Activated naive CD4-positive, alpha-beta T cell treated with anti-CD3 and anti-CD28 coated beads, Interleukin-2, amount 50 U/mL, for 24 hours (primary cell): ENCODE results near the gene CRMP1.

Experiments
- H3K27ac Mint-ChIP-seq: one replicate; pipeline ENCODE4 v1.8.0; 2021; ENCODE audit warnings: mild to moderate bottlenecking, mixed read lengths
- H3K27me3 Mint-ChIP-seq: one replicate; pipeline ENCODE4 v1.8.0; 2021; ENCODE audit warnings: mixed read lengths
- H3K36me3 Mint-ChIP-seq: one replicate; pipeline ENCODE4 v1.8.0; 2021; ENCODE audit warnings: mixed read lengths
- H3K4me1 Mint-ChIP-seq: one replicate; pipeline ENCODE4 v1.8.0; 2021; ENCODE audit warnings: mixed read lengths
- H3K4me3 Mint-ChIP-seq: one replicate; pipeline ENCODE4 v1.8.0; 2021; ENCODE audit warnings: mild to moderate bottlenecking, mixed read lengths
- H3K9me3 Mint-ChIP-seq: one replicate; pipeline ENCODE4 v1.8.0; 2021; ENCODE audit warnings: mixed read lengths

Gene CRMP1

DNA sequence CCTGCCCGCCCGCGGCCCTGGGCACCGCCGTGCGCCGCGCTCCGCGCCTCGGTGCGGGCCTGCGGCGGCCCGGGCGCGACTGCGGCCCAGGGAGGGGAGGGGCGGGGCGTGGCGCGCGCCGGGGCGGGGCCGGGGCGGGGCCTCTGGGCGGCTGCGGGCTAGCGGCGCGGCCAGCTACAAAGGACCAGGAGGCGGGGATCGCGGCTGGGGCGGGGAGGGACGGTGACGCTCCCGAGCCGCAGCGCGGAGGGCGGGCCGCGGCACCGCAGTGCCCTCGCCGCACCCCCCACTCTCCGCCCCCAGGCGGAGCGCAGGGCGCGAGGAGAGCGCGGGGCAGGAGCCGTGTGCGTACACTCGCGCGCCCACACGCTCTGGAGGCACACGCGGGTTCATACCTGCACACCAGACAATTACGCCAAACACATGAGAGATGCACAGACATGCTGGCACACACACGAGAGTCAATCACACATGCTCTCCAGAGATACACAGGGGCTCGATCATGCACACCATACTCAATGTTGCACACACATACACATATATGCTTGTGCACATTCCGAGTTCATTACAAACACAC is at the start of gene CRMP1:
Gene CRMP1 (minus strand): TSS at position 83 of the 577 bp plus-strand sequence. CDS start 117 bp downstream, outside the sequence.
- no peaks in the 10 kb centered on the region for H3K4me1 Mint-ChIP-seq
- H3K9me3 Mint-ChIP-seq, result peaks cover 6% of the 10 kb centered on the region
- peaks cover 32% of the 10 kb centered on the region for H3K27me3 Mint-ChIP-seq
- no peak within 1 kb of the TSS for H3K27ac Mint-ChIP-seq
- no peaks in the 10 kb centered on the region for H3K36me3 Mint-ChIP-seq
- H3K4me3 Mint-ChIP-seq, result no peak within 1 kb of the TSS

- Mint-ChIP-seq H3K9me3 (no peaks in the 10 kb centered on the region), H3K36me3 (no peaks in the 10 kb centered on the region), H3K4me1 (no peaks in the 10 kb centered on the region), H3K27me3 (peaks cover 5% of the 10 kb centered on the region), H3K27ac (no peak overlapping the region), H3K4me3 (no peak overlapping the region)
Observed at GRCh38 chr4:5941601-5942000, 48.7 kb upstream of the CRMP1 start.

DNA sequence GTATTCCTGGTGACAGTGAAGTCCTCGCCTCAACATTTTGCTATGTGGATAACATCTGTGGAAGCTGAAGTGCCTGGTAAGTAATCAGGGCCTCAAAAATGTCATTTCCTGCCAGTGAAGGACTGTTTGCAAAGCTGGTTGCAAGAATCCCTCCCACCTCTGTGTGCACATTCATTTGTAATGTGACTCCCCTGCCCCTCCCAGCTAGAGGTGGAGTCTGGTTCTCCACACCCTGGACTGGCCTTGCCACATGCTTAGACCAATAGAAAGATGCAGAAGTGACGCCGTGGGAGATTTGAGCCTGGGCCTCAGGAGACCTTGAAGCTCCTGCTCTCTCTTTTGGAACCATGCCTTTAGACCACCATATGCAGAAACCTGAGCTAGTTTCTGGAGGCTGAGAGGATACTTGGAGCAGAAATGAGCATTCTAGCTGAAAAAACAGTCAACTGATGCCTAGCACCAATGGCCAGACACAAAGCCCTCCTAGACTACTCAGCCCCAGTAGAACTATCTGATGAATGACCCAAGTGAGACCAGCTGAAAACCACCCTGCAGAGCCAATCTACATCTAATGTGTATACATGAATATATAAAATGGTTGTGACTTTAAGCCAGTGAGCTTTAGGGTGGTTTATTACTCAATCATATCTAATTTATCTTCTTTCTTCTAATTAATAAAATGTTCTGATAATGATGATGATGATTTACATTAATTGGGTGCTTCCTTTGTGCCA is 47.8 kb upstream of the CRMP1 start:
- H3K9me3 Mint-ChIP-seq, result no peaks in the 10 kb centered on the region
- no peaks in the 10 kb centered on the region for H3K4me1 Mint-ChIP-seq
- no peaks in the 10 kb centered on the region for H3K36me3 Mint-ChIP-seq

DNA sequence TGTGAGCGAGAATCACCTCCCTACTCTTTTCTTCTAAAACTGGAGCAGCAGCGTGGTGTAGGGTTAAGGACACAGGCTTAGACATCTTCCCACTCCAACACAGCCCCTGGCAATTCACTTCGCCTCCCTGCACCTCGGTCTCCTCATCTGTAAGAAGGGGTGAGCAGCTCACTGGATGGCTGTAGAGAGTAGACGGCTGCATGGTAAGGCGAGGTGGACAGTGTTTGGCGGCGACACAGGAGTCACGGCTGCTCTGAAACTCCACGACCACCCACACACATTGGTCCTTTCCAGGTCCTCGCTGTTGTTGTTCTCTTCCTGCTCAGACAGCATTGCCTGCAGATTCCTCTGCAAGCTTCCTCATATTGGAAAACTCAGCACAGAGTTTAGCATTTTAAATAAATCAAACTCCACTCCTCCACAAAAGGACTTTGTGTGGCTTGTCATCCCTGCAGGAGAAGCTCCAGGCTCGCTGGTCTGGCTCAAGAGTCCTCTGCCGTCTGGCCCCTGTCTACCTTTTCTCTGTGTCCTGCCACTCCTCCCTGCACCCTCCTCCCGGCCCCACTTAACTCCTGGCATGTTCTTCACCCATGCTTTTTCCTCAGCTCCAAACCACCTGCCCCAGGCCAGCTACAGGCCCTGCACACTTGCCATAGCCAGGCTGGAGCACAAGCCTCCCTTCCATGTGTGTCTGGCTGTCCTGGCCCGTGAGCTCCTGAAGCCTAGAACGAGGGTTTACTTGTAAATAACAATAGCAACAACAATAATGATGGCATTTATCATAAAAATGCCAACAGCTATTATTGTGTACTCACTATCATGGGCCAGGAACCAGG is 41.3 kb upstream of the CRMP1 start:
- Mint-ChIP-seq H3K9me3 (no peaks in the 10 kb centered on the region), H3K27ac (no peak overlapping the region), H3K4me3 (no peak overlapping the region), H3K4me1 (no peaks in the 10 kb centered on the region), H3K36me3 (no peaks in the 10 kb centered on the region), H3K27me3 (peaks cover 4% of the 10 kb centered on the region)

More for the DNA sequence above, 47.8 kb upstream of the CRMP1 start:
- Mint-ChIP-seq H3K27ac (no peak overlapping the region), H3K27me3 (peaks cover 4% of the 10 kb centered on the region), H3K4me3 (no peak overlapping the region)

GRCh38 chr4:5933116-5933515 is 40.2 kb upstream of the CRMP1 start:
- Mint-ChIP-seq H3K36me3 (no peaks in the 10 kb centered on the region), H3K4me3 (no peak overlapping the region), H3K27ac (no peak overlapping the region)

GRCh38 chr4:5932035-5932568 is 39.2 kb upstream of the CRMP1 start:
- Mint-ChIP-seq H3K4me3 (no peak overlapping the region), H3K27ac (no peak overlapping the region), H3K9me3 (no peaks in the 10 kb centered on the region), H3K27me3 (peaks cover 6% of the 10 kb centered on the region), H3K36me3 (no peaks in the 10 kb centered on the region), H3K4me1 (no peaks in the 10 kb centered on the region)

More at GRCh38 chr4:5933116-5933515, 40.2 kb upstream of the CRMP1 start:
- no peaks in the 10 kb centered on the region for H3K9me3 Mint-ChIP-seq
- peaks cover 4% of the 10 kb centered on the region for H3K27me3 Mint-ChIP-seq
- no peaks in the 10 kb centered on the region for H3K4me1 Mint-ChIP-seq

DNA sequence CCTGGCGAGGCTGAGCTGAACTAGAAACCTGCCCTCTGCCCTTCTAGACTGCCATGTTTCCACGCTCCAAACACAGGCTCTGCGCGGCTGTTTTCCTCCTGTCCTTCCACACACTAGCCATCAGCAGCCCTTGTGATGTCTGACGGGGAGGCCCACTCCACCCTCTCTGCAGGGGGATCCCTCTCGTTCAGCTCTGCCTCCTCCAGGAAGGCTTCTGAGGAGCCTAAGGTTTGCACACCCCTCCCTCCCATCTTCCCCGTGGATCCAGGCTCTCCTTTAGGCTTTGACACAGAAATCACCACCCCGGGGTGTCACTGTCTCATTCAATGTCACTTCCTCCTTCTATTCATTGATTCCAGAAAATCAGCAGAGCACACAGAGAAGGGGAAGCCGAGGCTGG is 38.6 kb upstream of the CRMP1 start:
- Mint-ChIP-seq H3K9me3 (no peaks in the 10 kb centered on the region), H3K27ac (no peak overlapping the region), H3K27me3 (peaks cover 6% of the 10 kb centered on the region), H3K4me1 (no peaks in the 10 kb centered on the region), H3K36me3 (no peaks in the 10 kb centered on the region), H3K4me3 (no peak overlapping the region)

DNA sequence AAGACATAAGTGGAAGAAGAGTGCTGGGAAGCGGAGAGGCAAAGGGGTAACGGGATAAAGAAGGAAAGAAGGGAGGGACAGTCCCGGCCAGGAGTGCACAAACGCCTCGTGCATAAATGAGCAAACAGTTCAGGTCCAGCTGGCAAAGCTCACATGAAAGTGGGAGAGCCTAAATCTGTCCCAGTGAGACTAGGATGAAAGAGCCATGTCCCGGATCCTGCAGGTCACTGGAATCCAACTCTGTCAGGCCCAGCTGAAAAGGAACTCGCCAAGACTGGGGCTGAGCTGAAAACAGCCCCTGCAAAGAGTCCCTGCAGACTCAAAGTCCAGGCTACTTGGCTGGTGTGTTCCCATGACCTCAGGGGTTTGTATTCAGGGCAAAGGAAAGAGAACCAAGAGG is 38.0 kb upstream of the CRMP1 start:
- Mint-ChIP-seq H3K9me3 (no peaks in the 10 kb centered on the region), H3K27me3 (peaks cover 6% of the 10 kb centered on the region), H3K36me3 (no peaks in the 10 kb centered on the region), H3K4me1 (no peaks in the 10 kb centered on the region), H3K4me3 (no peak overlapping the region), H3K27ac (no peak overlapping the region)

DNA sequence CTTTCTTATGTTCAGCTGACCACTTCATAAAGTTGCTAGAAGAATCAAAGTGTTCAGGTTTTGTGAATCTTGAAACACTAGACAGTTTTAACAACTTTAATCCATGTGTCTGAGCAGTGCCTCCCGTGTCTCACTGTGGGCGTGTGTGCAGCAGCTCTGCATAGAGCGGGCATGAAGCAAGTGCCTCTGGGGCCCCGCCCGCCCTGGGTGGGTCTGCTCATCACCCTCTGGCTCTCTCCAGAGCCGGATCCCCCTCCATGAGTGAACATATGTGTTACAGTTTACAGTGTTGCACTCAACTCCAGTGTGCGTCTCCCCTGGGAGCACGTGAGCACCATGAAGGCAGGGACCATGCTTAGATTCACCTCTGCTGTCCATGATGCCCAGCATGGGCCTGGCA is 37.6 kb upstream of the CRMP1 start:
- Mint-ChIP-seq H3K27me3 (peaks cover 6% of the 10 kb centered on the region), H3K4me1 (no peaks in the 10 kb centered on the region), H3K36me3 (no peaks in the 10 kb centered on the region), H3K4me3 (no peak overlapping the region), H3K9me3 (no peaks in the 10 kb centered on the region), H3K27ac (no peak overlapping the region)

DNA sequence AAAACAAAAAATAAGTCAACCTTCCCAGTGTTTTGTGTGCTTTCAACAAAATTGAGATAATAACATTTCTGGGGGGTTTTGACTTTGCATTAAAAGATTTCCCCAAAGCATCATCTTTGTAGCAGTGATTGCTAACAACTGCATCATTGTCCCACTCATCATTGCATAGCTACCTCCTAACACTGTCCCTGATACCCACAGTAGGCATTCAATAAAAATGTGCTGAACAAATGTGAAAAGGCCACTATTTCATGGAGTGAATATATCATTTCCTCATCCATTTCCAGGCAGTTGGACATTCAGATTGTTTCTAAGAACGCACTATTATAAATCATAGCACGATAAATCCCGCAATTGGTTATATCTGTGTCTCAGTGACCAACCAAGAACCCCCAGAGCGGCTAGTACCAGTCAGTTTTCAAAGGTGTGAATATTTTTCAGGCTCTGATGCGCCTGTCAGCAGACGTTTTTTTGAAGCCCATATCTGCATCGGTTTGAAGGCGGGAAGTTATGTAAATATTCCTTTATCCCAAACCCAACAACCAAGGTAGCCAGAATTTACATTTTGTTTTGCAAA is 36.0 kb upstream of the CRMP1 start:
- Mint-ChIP-seq H3K4me3 (no peak overlapping the region), H3K27ac (no peak overlapping the region), H3K36me3 (no peaks in the 10 kb centered on the region), H3K4me1 (no peaks in the 10 kb centered on the region), H3K9me3 (no peaks in the 10 kb centered on the region), H3K27me3 (peaks cover 6% of the 10 kb centered on the region)

DNA sequence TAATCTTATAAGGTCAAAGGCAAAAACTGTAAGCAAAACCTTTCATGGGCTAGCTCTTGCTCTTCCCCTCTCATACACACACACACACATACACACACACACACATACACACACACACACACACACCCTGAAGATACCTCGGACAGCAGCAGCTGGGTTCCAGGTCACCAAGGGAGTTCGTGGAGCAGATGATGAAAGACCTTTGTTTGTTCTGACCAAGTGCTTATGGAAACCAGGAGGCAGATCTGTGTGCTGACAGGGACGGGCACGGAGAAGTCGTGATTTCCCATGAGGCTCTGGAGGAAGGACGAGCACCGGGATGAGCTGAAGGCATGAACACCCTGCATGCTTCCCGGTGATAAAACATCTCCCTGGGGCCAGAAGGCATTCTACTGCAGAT is 35.4 kb upstream of the CRMP1 start:
- Mint-ChIP-seq H3K9me3 (no peaks in the 10 kb centered on the region), H3K27ac (no peak overlapping the region), H3K4me3 (no peak overlapping the region), H3K36me3 (no peaks in the 10 kb centered on the region), H3K4me1 (no peaks in the 10 kb centered on the region), H3K27me3 (peaks cover 5% of the 10 kb centered on the region)

DNA sequence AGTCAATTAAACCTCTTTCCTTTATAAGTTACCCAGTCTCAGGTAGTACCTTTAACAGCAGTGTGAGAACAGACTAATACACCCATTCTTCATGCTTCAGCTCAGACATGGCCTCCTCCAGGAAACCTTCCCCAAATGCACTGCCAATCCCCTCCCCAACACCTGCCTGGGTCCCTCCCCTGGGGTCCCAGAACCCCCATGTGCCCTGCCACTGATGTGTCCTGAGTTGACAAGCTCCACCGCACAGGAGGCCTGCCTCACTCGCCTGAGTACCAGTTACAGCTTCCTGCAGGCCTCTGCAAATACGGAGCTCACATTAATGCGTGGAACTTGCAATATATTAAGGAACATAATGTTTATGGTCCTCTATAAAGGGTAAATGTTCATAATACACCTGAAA is 34.9 kb upstream of the CRMP1 start:
- H3K4me1 Mint-ChIP-seq, result no peaks in the 10 kb centered on the region
- no peaks in the 10 kb centered on the region for H3K9me3 Mint-ChIP-seq
- no peak overlapping the region for H3K4me3 Mint-ChIP-seq
- H3K36me3 Mint-ChIP-seq, result no peaks in the 10 kb centered on the region
- peaks cover 1% of the 10 kb centered on the region for H3K27me3 Mint-ChIP-seq
- H3K27ac Mint-ChIP-seq, result no peak overlapping the region

DNA sequence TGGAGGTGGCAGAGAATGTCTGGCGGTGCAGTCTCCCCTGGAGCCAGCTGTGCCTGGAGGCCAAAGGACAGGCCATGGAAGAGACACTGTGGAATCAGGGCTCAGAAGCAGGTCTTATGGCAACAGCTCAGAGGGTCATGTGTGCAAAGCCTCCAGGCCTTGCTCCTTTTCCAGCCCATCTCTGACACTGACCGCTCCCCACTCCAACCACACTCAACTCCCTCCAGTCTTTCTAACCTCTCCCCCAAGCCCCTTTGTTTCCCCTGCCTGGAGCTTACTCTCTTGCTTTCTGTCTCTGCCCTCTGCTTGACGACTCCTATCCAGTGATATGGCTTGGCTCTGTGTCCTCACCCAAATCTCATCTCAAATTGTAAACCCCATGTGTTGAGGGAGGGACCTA is 34.2 kb upstream of the CRMP1 start:
- Mint-ChIP-seq H3K9me3 (no peaks in the 10 kb centered on the region), H3K27ac (no peak overlapping the region), H3K27me3 (peaks cover 1% of the 10 kb centered on the region), H3K36me3 (no peaks in the 10 kb centered on the region), H3K4me1 (no peaks in the 10 kb centered on the region), H3K4me3 (no peak overlapping the region)

DNA sequence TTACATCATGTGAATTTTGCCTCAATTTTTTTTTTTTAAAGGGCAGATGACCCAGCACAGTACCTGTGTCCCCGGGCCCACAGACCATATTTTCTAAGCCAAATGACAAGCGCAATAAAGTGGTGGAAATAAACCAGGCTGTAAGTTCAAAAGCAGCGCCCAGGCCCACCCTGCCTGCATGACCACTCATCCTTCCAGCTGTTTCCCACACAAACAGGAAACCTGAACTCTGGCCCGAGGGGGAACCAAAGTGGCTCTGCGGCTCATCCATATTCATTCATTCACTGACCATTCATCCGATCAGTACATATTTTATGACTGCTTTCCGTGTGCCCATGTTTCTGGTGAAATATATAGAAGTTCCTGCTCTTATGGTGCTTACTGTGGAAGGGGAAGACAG is 33.7 kb upstream of the CRMP1 start:
- no peaks in the 10 kb centered on the region for H3K4me1 Mint-ChIP-seq
- H3K27ac Mint-ChIP-seq, result no peak overlapping the region
- H3K4me3 Mint-ChIP-seq, result no peak overlapping the region
- H3K27me3 Mint-ChIP-seq, result peaks cover 1% of the 10 kb centered on the region
- no peaks in the 10 kb centered on the region for H3K9me3 Mint-ChIP-seq
- H3K36me3 Mint-ChIP-seq, result no peaks in the 10 kb centered on the region

GRCh38 chr4:5925419-5926200 is 32.7 kb upstream of the CRMP1 start:
- H3K4me1 Mint-ChIP-seq, result no peaks in the 10 kb centered on the region
- no peaks in the 10 kb centered on the region for H3K36me3 Mint-ChIP-seq
- H3K4me3 Mint-ChIP-seq, result no peak overlapping the region
- H3K9me3 Mint-ChIP-seq, result no peaks in the 10 kb centered on the region
- no peak overlapping the region for H3K27ac Mint-ChIP-seq
- H3K27me3 Mint-ChIP-seq, result peaks cover 1% of the 10 kb centered on the region
